Stimulated activated CD4-positive, alpha-beta T cell treated with anti-CD3 and anti-CD28 coated beads, Interleukin-15, amount 100 ng/mL, for 1 hour (primary cell): ENCODE measurements around the gene TCF12.
"Not testable (repeated sequence)": the region's sequence is repeated elsewhere in the genome, so short reads cannot be mapped to it uniquely, and the experiment has no call there.

Source experiments
- DNase-seq, 2 donors: peaks; one replicate each; pipeline ENCODE4 v3.0.0-alpha.2; 2020; ENCODE audit warnings: low read depth in 1 of 2, low spot score in 1 of 2

The TCF12 gene

GRCh38 chr15:56973463-56973862 is 55.0 kb downstream of the TCF12 start:
- no peak for DNase-seq

GRCh38 chr15:56977232-56977631 is 58.8 kb downstream of the TCF12 start:
- DNase-seq = no peak

GRCh38 chr15:56978898-56979662 is 60.6 kb downstream of the TCF12 start:
- no peak for DNase-seq

GRCh38 chr15:56980473-56980872 is 62.0 kb downstream of the TCF12 start:
- no peak for DNase-seq

GRCh38 chr15:56981160-56981559 is 62.7 kb downstream of the TCF12 start:
- DNase-seq = no peak

GRCh38 chr15:56982987-56983386 is 64.5 kb downstream of the TCF12 start:
- DNase-seq = no peak

GRCh38 chr15:56984681-56985481 is 66.4 kb downstream of the TCF12 start:
- DNase-seq = no peak

- DNase-seq = no peak
These were observed 67.4 kb downstream of the TCF12 start for GRCh38 chr15:56985856-56986255.

GRCh38 chr15:56987286-56987685 is 68.8 kb downstream of the TCF12 start:
- no peak for DNase-seq

GRCh38 chr15:56988219-56988618 is 69.8 kb downstream of the TCF12 start:
- no peak for DNase-seq

GRCh38 chr15:56989411-56989924 is 71.0 kb downstream of the TCF12 start:
- DNase-seq = no peak

- DNase-seq = no peak
These were observed 72.6 kb downstream of the TCF12 start for GRCh38 chr15:56991017-56991416.

GRCh38 chr15:56992725-56993124 is 74.3 kb downstream of the TCF12 start:
- no peak for DNase-seq

- DNase-seq = no peak
These were observed 75.8 kb downstream of the TCF12 start for GRCh38 chr15:56994280-56994679.

- no peak for DNase-seq
These were observed 77.6 kb downstream of the TCF12 start for GRCh38 chr15:56996093-56996492.

- DNase-seq = no peak
These were observed 78.5 kb downstream of the TCF12 start for GRCh38 chr15:56996746-56997470.

- DNase-seq = no peak
These were observed 85.0 kb downstream of the TCF12 start for GRCh38 chr15:57003418-57003817.

- no peak for DNase-seq
These were observed 86.8 kb downstream of the TCF12 start for GRCh38 chr15:57005244-57005643.

- DNase-seq = not testable (repeated sequence)
These were observed 89.4 kb downstream of the TCF12 start for GRCh38 chr15:57007797-57008196.

GRCh38 chr15:57010724-57011123 is 92.3 kb downstream of the TCF12 start:
- no peak for DNase-seq

- no peak for DNase-seq
These were observed 94.1 kb downstream of the TCF12 start for GRCh38 chr15:57012556-57012955.

- not testable (repeated sequence) for DNase-seq
These were observed 96.5 kb downstream of the TCF12 start for GRCh38 chr15:57014896-57015295.
